Gastrocnemius medialis (tissue), 4 donors: ENCODE data around the gene ADGRL2.

Experiments used
- CTCF ChIP-seq, 5 experiments: fragments of 450-650 bp in 3 of 5; fragments of 200-600 bp in 2 of 5; sonication (generic) in 2 of 5; IDR thresholded peaks in 4 of 5; conservative IDR thresholded peaks in 1 of 5; 1 replicate in 4 of 5; 2 replicates in 1 of 5; pipeline ENCODE4 v1.5.1; 2016 to 2019; ENCODE audit warnings: antibody characterized with exemption in 5 of 5, mild to moderate bottlenecking in 3 of 5, moderate library complexity in 3 of 5
- POLR2A ChIP-seq, 2 donors: fragments of 450-650 bp; IDR thresholded peaks; one replicate each; pipeline ENCODE4 v1.6.1; 2017; ENCODE audit warnings: antibody characterized with exemption in 2 of 2, mild to moderate bottlenecking in 2 of 2, moderate library complexity in 2 of 2

GRCh38 chr1:81920245-81920740, 119.6 kb downstream of the ADGRL2 start:
- no peak for TF ChIP-seq CTCF (IDR thresholded peaks at IDR 0.05 in 4 of 5, conservative IDR thresholded peaks at IDR 0.05 in 1 of 5)
- TF ChIP-seq POLR2A (IDR thresholded peaks at IDR 0.05) = no peak
